ENCODE measurements around the gene MRPL19. TPM values are rescaled to one million over a fixed set of nuclear protein-coding genes. Genes with fewer than 3 reads are reported as not detected.

Gene MRPL19
- polyA plus RNA-seq, 1 donor (not counting 4 experiments of a cell fraction or from before 2014, with no cell fraction given) = 84.0 TPM

DNA sequence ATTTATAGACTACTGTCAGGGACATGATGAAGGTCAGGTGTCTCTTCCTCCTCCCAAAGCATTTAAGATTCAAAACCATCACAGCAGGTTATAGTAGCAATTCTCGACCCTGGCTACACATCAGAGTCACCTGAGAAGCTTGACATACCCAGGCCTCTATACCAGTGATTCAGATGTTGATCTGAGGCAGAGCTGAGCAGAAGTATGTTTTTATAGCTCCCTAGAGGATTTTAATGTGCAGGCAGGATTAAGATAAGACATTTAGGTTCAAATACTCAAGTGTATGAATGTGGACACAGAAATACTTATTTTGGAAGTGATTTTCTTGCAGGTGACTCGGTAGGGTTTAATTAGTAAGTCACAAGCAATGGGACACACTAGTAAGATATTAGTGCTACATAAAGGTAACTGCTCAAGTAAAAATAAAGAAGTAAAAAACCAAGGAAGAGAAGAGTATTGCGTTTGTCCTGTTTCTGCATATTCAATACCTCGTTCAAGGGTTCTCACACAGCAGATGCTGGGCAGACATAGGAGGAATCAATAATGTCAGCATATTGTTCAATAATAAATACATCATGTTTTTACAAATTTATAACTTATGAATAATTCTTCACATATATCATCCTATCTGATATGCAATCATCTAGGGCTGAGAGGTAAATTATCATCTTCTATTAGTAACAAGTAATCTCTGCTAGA, 57.2 kb downstream of the MRPL19 start:
- H4K20me1 ChIP-seq (ENCODE audit: control insufficient read depth, extremely low read depth, insufficient read depth, low read length) = no peaks in the 10 kb centered on the region
- DNase-seq (ENCODE audit: low read depth, low spot score) = no peak
- H3K27me3 ChIP-seq (ENCODE audit: control insufficient read depth, extremely low read depth, insufficient read depth, low read length) = no peaks in the 10 kb centered on the region
- no peak overlapping the region for H3K4me2 ChIP-seq (ENCODE audit: control insufficient read depth, extremely low read depth, insufficient read depth, low read depth, low read length)
- no peak for TF ChIP-seq EZH2 (IDR thresholded peaks at IDR 0.05; ENCODE audit: low read length)
- TF ChIP-seq, protein P1, sequence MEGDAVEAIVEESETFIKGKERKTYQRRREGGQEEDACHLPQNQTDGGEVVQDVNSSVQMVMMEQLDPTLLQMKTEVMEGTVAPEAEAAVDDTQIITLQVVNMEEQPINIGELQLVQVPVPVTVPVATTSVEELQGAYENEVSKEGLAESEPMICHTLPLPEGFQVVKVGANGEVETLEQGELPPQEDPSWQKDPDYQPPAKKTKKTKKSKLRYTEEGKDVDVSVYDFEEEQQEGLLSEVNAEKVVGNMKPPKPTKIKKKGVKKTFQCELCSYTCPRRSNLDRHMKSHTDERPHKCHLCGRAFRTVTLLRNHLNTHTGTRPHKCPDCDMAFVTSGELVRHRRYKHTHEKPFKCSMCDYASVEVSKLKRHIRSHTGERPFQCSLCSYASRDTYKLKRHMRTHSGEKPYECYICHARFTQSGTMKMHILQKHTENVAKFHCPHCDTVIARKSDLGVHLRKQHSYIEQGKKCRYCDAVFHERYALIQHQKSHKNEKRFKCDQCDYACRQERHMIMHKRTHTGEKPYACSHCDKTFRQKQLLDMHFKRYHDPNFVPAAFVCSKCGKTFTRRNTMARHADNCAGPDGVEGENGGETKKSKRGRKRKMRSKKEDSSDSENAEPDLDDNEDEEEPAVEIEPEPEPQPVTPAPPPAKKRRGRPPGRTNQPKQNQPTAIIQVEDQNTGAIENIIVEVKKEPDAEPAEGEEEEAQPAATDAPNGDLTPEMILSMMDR (optimal IDR thresholded peaks at IDR 0.05 in 1 of 3, IDR thresholded peaks at IDR 0.05 in 1 of 3, conservative IDR thresholded peaks at IDR 0.05 in 1 of 3; ENCODE audit: extremely low read depth in 1 of 3, insufficient read depth in 2 of 3, low read length in 3 of 3) = no peak
- no peaks in the 10 kb centered on the region for H3K9me1 ChIP-seq (ENCODE audit: control insufficient read depth, extremely low read depth, insufficient read depth, low read length)
- H3K9me3 ChIP-seq (ENCODE audit: control insufficient read depth, low read depth, low read length) = no peaks in the 10 kb centered on the region
- no peak overlapping the region for H2AFZ ChIP-seq (ENCODE audit: control insufficient read depth, low read length)
- no peak overlapping the region for H3K27ac ChIP-seq (ENCODE audit: control insufficient read depth, insufficient read depth, low read length)
- no peak overlapping the region for H3K9ac ChIP-seq (ENCODE audit: control insufficient read depth, extremely low read depth, insufficient read depth, low read length)
- dilution Hi-C loops (cut with MboI; ENCODE audit: extremely low pct_ligation_motif_present, low sequenced_read_pairs) = no loop called here
- no peak for FAIRE-seq
- peaks cover 2% of the 10 kb centered on the region for H3K4me1 ChIP-seq (ENCODE audit: control insufficient read depth, extremely low read depth, insufficient read depth, low read length)
- peaks cover 8 to 9% of the 10 kb centered on the region in 2 experiments for H3K36me3 ChIP-seq (ENCODE audit: control insufficient read depth in 2 of 2, extremely low read depth in 1 of 2, insufficient read depth in 2 of 2, low read length in 2 of 2)
- no peaks in the 10 kb centered on the region for H3K79me2 ChIP-seq (ENCODE audit: control insufficient read depth, insufficient read depth, low read length)
- no peak overlapping the region for H3K4me3 ChIP-seq (ENCODE audit: control insufficient read depth in 2 of 3, extremely low read depth in 1 of 3, insufficient read depth in 2 of 3, low read depth in 1 of 3, low read length in 3 of 3)

DNA sequence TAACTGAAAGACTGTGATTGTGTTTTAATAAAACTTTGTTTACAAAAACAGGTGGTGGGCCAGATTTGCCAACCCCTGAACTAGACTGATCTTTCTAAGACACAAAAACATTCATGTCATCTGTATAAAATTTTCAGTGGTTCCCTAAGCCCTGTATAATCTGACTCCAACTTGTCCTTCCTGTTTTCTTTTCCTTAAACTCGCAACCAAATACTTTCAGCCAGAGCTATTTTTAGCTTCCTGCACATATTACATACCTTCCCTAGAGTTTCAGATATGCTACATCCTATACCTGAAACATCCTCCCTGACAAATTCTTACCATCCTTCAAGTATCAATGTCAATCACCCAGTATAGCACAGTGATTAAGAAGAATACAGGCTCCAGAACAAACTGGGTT, 59.3 kb downstream of the MRPL19 start:
- H3K27me3 ChIP-seq (ENCODE audit: control insufficient read depth, extremely low read depth, insufficient read depth, low read length) = no peaks in the 10 kb centered on the region
- no peak overlapping the region for H3K27ac ChIP-seq (ENCODE audit: control insufficient read depth, insufficient read depth, low read length)
- peaks cover 6 to 8% of the 10 kb centered on the region in 2 experiments for H3K36me3 ChIP-seq (ENCODE audit: control insufficient read depth in 2 of 2, extremely low read depth in 1 of 2, insufficient read depth in 2 of 2, low read length in 2 of 2)
- FAIRE-seq (no peak), DNase-seq (ENCODE audit: low read depth, low spot score) (no peak)
- no peaks in the 10 kb centered on the region for H4K20me1 ChIP-seq (ENCODE audit: control insufficient read depth, extremely low read depth, insufficient read depth, low read length)
- TF ChIP-seq, protein P1 (optimal IDR thresholded peaks at IDR 0.05 in 1 of 3, IDR thresholded peaks at IDR 0.05 in 1 of 3, conservative IDR thresholded peaks at IDR 0.05 in 1 of 3; ENCODE audit: extremely low read depth in 1 of 3, insufficient read depth in 2 of 3, low read length in 3 of 3) = no peak
- no peak for TF ChIP-seq EZH2 (IDR thresholded peaks at IDR 0.05; ENCODE audit: low read length)
- no peaks in the 10 kb centered on the region for H3K9me1 ChIP-seq (ENCODE audit: control insufficient read depth, extremely low read depth, insufficient read depth, low read length)
- H3K4me1 ChIP-seq (ENCODE audit: control insufficient read depth, extremely low read depth, insufficient read depth, low read length) = peaks cover 7% of the 10 kb centered on the region
- H3K4me2 ChIP-seq (ENCODE audit: control insufficient read depth, extremely low read depth, insufficient read depth, low read depth, low read length) = no peak overlapping the region
- H2AFZ ChIP-seq (ENCODE audit: control insufficient read depth, low read length) = no peak overlapping the region
- no peak overlapping the region for H3K4me3 ChIP-seq (ENCODE audit: control insufficient read depth in 2 of 3, extremely low read depth in 1 of 3, insufficient read depth in 2 of 3, low read depth in 1 of 3, low read length in 3 of 3)
- H3K9ac ChIP-seq (ENCODE audit: control insufficient read depth, extremely low read depth, insufficient read depth, low read length) = no peak overlapping the region
- peaks cover 9% of the 10 kb centered on the region for H3K79me2 ChIP-seq (ENCODE audit: control insufficient read depth, insufficient read depth, low read length)
- dilution Hi-C loops (cut with MboI; ENCODE audit: extremely low pct_ligation_motif_present, low sequenced_read_pairs) = no loop called here
- H3K9me3 ChIP-seq (ENCODE audit: control insufficient read depth, low read depth, low read length) = no peaks in the 10 kb centered on the region
